ENCODE results near the gene RARG.
"Not testable (repeated sequence)": the region's sequence is repeated elsewhere in the genome, so short reads cannot be mapped to it uniquely, and the experiment has no call there.

The RARG gene

DNA sequence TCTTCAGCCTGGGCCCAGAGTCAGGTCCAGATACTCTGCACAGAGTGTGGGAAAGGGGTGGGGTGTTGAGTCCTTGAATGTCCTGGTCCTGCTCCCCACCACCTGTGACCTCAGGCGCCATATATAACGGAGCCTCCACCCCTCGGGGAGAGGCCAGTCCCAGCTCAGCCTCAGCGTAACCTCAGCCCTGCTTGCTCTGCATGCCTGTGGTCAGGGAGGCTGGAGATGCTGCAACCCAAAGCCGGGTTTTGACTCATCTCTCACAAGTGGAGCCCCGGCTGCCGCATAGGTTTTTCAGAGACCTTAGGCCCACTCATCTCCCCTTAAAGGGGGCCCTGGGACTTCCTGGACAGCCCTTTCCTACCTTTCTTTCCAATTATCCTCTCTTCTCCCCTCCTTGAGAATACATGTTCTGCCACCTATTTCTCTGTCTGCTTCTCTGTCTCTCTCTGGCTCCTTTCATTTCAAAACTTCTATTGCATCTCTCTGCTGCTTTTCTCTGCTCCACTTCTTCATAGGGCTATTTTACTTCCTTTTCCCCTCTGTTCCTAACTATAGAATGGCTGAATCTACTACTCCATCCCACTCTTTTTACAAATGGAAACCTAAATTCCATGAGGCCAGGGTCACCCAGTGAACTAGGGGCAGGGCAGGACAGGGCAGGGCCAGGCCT is 26.1 kb downstream of the RARG start:
- DNase-seq: peak; percentile 45

DNA sequence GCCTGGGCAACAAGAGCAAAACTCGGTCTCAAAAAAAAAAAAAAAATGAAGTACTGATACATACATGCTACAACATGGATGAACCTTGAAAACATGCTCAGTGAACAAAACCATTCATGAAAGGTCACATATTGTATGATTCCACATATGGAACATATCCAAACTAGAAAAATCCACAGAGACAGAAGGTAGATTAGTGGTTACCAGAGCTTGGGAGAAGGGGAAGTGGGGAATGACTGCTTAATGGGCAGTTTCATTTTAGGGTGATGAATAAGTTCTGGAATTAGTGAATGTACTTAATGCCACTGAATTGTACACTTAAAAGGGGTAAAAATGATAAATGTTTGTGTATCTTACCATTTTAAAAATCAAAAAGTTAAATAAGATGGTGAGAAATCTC is 27.7 kb downstream of the RARG start:
- DNase-seq: no peak

DNA sequence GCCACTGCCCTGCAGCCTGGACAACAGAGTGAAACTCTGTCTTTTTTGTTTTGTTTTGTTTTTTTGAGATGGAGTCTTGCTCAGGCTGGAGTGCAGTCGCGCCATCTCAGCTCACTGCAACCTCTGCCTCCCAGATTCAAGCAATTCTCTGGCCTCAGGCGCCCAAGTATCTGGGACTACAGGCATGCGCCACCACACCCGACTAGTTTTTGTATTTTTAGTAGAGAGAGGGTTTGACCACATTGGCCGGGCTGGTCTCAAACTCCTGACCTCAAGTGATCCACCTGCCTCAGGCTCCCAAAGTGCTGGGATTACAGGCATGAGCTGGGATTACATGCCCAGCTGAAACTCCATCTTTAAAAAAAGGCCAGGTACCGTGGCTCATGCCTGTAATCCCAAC is 29.7 kb downstream of the RARG start:
- not testable (repeated sequence) for DNase-seq

DNA sequence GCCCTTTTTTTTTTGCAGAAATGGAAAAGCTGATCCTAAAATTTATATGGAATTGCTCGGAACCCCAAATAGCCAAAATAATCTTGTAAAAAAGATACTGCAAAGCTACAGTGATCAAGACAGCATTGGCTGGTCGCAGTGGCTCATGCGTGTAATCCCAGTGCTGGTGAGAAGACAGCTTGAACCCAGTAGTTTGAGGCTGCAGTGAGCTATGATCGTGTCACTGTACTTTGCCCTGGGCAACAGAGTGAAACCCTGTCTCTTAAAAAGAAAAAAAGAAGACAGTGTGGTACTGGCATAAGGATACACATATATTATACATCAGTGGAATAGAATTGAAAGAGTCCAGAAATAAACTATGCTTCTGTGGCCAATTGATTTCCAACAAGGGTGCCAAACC is 30.4 kb downstream of the RARG start:
- DNase-seq: no peak

DNA sequence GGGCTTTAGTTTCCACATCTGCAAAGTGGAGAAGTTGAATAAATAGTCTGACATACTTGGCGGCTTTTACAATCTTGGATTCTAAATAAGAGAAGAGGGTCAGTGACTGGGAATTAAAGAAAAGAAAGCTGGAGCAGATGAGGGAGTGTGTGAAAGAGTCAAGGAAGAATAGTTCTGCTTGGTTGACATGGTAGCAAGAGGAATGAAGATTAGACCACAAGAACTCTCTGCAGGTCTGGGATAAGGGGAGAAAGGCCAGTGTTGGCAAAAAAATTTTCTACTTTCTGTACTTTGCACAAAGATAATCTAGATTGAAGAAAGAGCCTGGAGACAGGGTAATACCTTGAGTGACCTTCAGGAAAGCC is 30.9 kb downstream of the RARG start:
- no peak for DNase-seq

DNA sequence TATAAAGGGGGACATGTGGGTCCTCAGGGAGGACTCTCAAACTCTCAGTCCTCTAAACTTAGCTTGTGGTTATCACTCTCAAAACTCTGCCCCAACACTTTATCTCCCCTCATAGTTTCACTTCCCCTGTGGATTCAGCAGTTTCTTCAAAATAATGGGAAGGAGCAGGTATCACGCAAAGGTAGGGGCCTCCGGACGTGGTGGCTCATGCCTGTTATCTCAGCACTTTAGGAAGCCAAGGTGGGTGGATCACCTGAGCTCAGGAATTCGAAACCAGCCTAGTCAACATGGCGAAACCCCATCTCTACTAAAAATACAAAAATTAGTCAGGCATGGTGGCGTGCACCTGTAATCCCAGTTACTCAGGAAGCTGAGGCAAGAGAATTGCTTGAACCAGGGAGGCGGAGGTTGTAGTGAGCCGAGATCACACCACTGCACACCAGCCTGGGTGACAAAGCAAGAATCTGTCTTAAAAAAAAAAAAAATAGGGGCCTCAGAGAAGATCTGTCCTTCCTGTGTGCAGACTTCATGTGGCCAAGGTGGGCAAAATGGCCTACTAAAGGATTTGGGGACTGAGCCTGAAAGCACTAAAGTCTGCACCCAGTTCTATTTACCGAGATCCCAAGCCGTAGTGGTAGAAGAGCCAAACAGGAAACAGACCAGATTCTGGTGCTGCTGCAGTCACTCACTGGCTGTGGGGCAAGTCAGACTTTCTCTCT is 31.4 kb downstream of the RARG start:
- no peak for DNase-seq

DNA sequence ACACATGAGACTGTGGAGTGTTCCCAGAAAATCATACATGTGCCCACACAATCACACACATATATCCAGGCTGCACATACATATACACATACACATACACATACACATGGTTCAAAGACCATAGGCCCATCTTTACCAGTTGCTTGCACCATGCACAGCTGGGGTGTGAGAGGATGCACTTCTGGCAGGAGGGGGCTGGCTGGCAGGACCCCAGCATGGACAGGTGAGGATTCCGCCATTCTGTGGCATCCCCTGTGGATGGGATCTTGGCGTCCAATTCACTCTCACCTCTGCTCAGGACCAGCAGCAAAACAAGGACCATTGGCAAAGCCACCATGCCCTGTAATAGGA is 31.9 kb downstream of the RARG start:
- DNase-seq: no peak

DNA sequence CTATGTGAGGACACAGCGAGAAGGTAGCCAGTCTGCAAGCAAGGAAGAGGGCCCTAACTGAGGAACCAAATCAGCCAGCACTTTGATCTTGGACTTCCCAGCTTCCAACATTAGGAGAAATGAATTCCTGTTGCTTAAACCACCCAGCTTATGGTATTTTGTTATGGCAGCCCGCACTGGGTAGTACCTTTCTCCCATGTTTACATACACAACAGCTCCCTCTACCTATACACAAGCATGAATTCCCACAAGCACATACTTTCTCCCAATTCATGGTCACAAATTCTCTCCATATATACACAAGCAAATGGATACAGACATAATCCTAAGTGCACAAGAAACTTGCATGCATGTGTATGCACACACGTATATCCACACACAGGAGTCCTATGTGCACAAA is 32.3 kb downstream of the RARG start:
- DNase-seq: no peak

DNA sequence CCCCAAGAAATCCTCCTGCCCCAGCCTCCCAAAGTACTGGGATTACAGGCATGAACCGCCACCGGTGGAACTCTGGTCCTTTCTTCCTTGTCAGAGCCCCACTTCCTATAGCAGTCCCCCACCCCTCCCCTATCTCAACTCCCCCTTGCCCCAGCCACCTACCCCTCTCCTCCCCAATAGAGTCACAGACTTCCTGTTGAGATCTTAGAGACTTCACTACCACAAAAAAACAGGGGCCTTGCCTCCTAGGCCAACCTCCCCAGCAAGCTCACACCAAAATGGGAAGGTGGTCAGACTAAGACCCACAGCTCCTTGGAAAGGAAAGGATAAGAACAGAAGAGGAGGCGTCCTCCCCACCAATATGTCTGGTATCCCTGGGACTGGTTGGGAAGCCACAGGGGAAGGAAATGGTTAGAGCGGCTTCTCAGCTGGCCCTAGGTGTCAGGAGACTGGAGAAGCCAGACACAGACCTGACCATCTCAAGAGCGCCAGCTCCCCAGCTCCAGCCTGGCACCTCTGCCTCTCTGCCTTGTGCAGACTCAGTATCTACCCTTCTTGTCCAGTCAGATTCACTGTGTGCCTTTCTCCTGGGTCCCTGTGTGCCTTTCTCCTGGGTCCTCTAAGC is 33.4 kb downstream of the RARG start:
- no peak for DNase-seq

DNA sequence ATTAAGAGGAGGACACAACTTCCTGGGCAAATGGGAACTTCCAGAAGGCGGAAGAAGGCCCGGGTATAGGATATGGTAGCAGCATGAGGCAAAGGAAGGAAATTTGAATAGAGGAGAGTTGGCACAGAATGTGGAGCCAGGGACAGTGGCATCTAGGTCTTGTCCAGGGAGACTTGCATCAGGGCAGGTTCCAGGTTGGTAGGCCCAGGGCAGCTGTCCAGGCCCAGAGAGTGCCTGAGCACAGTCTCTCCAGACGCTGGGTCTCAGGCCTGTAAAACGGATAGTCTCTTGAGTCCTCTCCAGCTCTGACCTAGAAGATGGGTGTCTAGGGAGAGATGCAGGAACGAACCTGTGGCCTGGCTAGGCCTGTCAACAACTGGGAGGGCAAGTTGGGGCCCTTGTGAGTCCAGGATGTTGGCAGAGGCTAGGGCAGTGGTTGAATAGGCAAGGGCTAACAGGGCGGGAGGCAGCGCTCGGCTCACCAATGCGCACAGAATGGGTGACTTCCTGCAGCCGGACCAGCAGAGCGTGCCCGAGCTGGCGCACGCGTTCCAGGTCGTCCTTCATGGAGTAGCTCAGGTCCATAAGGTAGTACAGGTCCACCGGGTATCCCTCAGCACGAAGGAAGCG is 34.9 kb downstream of the RARG start:
- no peak for DNase-seq

DNA sequence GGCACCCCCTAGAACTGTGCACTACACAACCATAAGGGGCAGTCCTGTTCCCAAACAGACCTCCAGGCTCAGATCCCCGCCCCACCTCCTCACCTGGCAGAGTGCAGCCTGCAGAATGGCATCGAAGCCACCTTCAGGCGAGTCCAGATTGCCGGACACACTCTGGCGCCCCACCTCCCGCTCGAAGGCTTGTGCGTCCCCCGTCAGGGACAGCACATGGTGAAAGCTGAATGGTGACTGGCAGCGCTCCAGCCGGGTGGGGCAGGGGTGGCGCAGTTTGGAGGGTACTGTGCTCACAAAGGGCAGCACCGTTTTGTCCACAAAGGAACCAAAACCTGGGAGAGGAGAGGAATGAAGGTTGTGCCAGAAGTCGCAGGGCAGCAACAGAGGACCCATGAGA is 35.5 kb downstream of the RARG start:
- DNase-seq: no peak

DNA sequence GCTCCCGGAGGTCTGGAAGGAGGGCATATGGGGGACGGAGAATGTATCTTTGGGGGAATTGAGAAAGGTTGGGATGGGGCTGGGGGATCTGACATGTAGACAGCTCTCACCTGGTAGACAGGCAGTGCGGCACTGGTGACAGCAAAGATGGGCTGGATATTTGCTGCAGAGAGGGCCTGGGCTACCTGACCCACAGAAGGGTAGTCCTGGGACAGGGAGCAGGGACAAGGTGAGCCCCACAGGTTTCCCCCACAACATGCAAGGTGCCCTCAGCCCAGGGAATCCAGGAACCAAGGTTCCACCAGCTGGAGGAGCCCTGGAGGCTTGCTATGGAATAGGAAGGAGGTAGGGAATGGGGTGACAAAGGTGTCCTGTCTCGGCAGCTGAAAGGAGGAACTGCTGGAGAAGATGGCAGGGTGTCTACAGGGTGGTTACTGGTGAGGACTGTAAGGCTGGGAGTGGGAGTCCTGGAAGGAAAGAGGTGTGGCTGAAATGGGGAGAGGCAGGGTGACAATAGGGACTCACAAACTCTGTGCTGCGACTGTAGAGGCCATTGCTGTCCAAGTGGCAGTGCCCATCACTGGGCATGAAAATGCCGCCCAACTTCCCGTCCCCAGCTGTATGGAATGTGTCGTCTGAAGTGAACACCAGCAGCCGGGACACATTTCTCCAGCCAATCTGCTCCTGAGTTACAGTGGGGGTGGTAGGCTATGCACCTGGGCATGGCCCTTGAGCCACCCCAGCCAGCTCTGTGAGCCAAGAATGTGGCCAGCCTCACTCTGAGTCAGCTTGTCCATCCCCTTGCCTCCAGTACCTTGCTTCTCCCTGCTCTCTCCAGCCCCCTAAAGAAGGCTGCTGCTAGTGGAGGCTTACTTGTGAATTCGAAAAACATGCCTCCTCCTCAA is 36.2 kb downstream of the RARG start:
- no peak for DNase-seq

DNA sequence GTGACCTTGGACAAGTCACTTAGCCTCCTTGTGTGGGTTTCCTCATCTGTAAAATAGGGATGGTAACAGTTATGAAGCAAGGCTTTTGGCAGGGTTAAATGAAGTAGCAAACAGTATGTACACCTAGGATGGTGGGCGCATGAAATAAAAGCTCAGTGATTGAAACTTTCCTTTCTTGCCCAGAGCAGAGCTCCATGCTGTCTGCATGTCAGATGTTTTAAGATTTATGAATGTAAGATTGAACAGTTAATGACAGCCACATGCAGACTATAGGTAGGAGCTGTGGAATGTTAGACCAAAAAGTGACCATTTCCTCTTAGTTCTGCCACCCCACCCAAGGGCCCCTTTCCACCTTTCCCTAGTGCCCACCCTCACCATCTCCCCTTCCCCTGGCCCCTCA is 37.0 kb downstream of the RARG start:
- DNase-seq: no peak

DNA sequence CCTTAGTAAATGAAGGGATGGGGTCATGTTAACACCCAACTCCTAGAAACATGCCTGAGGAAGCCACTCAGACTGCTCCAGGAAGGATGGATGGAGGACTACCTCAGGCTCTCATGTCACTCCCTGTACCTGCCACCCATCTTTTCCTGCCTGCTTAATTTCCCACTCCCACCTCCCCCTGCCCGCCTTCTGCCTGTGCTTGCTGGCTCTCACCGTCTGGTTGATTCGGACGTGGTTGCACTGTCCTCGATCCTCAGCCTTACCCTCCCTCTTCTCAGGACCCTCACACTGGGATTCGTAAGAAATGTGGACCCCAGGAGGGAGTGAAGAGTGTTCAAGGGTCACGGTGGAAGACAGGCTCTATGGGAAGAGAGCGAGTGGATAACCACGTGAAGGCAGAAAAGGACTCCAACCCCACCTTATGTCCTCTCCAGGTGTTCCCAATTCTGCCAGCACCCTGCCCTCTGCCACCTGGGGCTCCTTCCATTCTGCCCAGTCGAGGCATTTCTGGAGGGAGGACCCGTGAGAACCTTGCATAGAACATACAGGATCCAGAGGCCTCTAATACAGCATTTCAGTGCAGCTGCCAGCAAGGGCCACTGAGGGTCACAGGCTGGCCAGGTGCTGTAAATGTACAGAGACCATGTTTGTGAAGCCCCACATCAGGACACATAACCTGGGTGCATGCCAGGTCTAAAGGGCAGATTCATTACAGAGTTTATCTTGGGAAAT is 37.9 kb downstream of the RARG start:
- DNase-seq: no peak

DNA sequence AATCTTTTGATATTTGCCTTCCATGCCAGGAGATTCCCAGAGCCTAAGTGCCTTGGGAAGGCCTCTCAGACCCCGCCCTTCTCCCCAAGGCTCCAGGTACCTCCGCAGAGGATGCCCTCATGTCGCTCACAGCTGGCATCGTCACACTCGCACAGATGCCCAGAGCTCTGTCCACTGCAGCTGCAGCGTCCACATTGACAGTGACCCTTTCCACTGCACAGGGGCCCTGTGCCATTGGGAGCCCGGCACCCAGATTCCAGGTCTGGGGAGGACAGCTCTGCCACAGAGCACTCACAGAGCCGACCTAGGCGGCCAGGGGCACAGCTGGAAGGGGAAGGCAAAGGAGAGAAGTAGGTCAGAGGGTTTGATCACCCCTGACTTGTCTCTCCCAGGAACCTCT is 39.0 kb downstream of the RARG start:
- DNase-seq: no peak

DNA sequence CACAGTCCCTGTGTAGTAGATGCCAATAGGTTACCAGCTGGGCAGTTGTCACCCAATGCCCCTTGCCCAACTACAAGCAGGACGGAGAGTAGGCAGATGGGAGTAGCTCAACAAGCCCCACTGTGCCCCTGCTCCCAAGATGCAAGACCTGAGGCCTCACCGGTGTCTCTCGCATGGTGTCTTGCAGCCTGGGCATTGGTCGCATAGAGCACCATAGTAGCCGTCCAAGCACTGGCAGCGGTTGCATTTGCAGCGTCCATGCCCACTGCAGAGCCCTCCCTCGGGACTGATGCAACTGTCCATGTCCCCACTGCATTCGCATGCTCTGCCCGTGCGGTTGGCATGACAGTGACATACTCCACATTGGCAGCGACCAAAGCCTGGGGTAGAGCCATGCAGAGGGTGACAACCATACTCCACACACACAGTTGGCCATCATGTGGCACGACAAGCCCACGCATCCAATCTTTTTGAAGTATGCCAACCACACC is 39.4 kb downstream of the RARG start:
- no peak for DNase-seq

DNA sequence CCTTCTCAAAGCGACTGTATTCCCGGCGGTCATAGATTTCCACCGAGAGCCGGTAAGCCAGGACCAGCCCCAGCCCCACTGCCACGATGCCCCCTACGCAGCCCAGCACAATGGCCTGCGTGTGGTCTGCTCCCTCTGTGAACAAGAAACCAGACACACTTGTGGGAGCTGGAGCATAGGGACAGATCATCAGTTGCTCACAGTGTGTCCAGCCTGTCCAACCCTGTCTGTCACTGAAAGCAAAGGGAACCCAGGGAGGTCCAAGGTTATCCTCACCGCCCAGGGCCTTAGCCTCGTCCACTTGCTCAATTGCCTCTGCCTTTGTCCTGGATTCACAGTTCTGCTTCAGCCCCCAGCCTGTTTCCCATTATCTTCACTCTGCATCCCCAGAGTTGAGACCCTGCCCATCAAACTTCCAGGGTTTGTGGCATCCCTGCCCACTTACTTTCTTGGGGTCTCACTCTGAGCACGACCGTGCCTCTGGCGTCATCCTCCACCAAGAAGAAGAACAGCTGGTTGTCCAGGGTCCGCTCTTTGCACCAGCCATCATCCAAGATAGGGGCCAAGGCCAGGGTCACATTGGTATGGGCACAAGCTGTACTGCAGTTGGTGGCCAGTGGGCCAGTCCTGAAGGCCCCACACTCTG is 40.0 kb downstream of the RARG start:
- DNase-seq: no peak

DNA sequence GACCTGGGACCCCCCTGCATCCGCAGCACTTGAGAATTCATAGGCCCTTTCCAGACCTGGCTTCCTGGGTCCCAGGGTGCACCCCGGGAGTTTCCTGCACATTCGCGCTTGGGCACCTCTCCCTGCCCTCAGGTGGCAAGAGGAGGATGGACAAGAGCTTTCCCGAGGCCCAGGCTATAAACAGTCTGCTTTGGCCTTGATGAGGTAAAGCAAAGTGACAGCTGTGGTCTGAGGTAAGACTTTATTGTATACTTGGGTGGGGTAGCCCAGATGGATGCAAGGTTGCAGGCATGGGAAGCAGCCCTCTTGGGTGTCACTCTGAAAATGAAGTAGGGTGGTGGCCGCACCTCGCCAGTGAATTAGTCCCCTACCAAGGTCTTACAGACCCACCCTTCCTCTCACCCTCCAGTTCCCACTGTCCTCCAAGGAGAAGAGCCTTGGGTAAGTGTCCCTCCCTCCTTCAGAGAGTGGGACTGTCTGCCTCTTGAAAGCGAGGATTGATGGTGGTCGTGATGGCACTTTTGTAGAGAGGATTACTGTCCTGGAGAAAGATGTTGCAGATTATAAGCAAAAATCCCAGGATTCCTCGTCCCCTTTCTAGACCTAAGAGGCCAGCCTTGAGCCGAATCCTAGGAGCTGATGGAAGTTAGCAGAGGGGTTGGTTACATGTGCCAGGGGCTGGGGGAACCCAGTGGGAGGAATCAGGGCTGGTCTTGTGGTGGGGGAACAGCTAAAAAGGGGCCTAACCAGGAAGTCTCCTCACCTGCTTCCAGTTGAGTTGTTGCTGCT is 40.7 kb downstream of the RARG start:
- DNase-seq: no peak

DNA sequence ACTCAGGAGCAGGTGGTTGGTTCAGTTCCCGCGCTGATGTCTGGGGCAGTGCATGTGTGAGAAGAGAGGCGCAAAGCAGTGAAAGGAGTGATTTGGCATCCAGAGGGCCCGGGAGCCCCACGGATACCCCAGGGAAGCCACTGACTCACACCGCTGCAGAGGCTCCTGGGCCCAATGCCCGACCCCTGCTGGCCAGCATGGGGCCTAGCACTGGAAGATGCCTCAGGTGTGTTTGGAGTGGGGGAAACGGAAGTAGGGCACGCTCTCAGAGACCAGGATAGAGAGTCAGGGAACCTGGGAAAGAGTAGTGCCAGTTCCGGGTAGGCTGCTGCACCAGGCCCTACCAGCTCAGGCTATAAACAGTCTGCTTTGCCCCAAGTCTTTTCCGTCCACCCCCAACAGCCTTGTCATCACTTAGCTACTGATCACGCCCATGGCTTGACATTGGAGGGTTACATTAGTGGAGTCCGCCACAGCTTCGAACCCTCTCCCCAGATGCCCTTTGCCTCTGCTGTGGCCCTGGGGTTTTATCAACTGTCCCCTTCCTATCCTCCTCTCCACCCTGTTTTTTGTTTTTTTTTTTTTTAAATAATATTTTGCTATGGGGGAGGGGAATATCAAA is 41.8 kb downstream of the RARG start:
- peak; percentile 45 for DNase-seq

Measured in stimulated activated CD4-positive, alpha-beta T cell treated with anti-CD3 and anti-CD28 coated beads, Interleukin-12 subunit alpha, Interleukin-12 subunit beta, amount 100 ng/mL, for 4 hours (primary cell).